ENCODE data around the gene SPEF2.

- TF ChIP-seq, protein P1, sequence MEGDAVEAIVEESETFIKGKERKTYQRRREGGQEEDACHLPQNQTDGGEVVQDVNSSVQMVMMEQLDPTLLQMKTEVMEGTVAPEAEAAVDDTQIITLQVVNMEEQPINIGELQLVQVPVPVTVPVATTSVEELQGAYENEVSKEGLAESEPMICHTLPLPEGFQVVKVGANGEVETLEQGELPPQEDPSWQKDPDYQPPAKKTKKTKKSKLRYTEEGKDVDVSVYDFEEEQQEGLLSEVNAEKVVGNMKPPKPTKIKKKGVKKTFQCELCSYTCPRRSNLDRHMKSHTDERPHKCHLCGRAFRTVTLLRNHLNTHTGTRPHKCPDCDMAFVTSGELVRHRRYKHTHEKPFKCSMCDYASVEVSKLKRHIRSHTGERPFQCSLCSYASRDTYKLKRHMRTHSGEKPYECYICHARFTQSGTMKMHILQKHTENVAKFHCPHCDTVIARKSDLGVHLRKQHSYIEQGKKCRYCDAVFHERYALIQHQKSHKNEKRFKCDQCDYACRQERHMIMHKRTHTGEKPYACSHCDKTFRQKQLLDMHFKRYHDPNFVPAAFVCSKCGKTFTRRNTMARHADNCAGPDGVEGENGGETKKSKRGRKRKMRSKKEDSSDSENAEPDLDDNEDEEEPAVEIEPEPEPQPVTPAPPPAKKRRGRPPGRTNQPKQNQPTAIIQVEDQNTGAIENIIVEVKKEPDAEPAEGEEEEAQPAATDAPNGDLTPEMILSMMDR (optimal IDR thresholded peaks at IDR 0.05 in 1 of 3, IDR thresholded peaks at IDR 0.05 in 1 of 3, conservative IDR thresholded peaks at IDR 0.05 in 1 of 3; ENCODE audit: extremely low read depth in 1 of 3, insufficient read depth in 2 of 3, low read length in 3 of 3): no peak
- no peak for TF ChIP-seq EZH2 (IDR thresholded peaks at IDR 0.05; ENCODE audit: low read length)
Measured at GRCh38 chr5:35799753-35800152, 182.1 kb downstream of the SPEF2 start.
